Brain microvascular endothelial cell (primary cell): ENCODE measurements around the gene CTSE.
A peak's percentile ranks its signal among the peaks of the same experiment; 100 is the strongest.

Source experiments
- DNase-seq: peaks from one replicate; pipeline ENCODE4 v3.0.0-alpha.2; 2020
- H3K27ac ChIP-seq: fragments of 250-450 bp; sonication (Bioruptor Pico); 2 replicates; pipeline ENCODE4 v1.5.1; 2020; ENCODE audit warnings: mild to moderate bottlenecking, moderate library complexity
- H3K27me3 ChIP-seq: fragments of 250-450 bp; sonication (Bioruptor Pico); replicated peaks from 2 replicates; pipeline ENCODE4 v1.5.1; 2020; ENCODE audit warnings: mild to moderate bottlenecking
- H3K36me3 ChIP-seq: fragments of 250-450 bp; sonication (Bioruptor Pico); replicated peaks from 2 replicates; pipeline ENCODE4 v1.5.1; 2020; ENCODE audit warnings: mild to moderate bottlenecking
- H3K4me3 ChIP-seq: 2 replicates; pipeline ENCODE4 v1.5.1; 2011; ENCODE audit warnings: low read depth, mild to moderate bottlenecking, control low read depth, low read length, moderate library complexity
- in situ Hi-C: cut with HindIII; loops from 2 replicates; pipeline ENCODE4 v1.10.0; 2017; ENCODE audit warnings: low sequenced_read_pairs, low pct_ligation_motif_present
- TF ChIP-seq, protein P1 (sequence below): IDR thresholded peaks from 2 replicates; pipeline ENCODE4 v1.5.1; 2011; ENCODE audit warnings: low read depth, mild to moderate bottlenecking, moderate library complexity, low read length, control low read depth, inconsistent platforms; ENCODE audit errors: missing control alignments

CTSE gene

DNA sequence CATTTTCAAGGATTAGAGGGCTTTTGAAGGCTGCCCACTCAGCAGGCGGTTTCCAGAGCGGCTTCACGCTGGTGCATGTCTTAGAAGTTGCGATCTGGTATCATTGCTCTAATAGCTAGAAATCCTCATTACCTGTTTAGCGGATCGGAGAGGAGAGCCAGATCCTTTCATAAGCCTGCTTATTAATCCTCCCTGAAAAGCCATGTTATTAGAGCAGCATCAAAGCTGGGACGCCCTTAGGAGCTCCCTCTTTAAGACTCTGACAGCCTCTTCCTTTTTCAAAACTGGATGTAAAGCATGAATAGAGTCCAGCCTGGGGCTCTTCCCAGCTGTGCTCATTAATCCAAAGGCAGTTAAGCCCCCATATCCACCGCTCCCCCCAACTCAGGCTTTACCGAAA lies 13.9 kb upstream of the CTSE start:
- TF ChIP-seq, protein P1, sequence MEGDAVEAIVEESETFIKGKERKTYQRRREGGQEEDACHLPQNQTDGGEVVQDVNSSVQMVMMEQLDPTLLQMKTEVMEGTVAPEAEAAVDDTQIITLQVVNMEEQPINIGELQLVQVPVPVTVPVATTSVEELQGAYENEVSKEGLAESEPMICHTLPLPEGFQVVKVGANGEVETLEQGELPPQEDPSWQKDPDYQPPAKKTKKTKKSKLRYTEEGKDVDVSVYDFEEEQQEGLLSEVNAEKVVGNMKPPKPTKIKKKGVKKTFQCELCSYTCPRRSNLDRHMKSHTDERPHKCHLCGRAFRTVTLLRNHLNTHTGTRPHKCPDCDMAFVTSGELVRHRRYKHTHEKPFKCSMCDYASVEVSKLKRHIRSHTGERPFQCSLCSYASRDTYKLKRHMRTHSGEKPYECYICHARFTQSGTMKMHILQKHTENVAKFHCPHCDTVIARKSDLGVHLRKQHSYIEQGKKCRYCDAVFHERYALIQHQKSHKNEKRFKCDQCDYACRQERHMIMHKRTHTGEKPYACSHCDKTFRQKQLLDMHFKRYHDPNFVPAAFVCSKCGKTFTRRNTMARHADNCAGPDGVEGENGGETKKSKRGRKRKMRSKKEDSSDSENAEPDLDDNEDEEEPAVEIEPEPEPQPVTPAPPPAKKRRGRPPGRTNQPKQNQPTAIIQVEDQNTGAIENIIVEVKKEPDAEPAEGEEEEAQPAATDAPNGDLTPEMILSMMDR = no peak
- no peak overlapping the region for H3K4me3 ChIP-seq
- in situ Hi-C loops = no loop called here
- no peak for DNase-seq
- no peaks in the 10 kb centered on the region for H3K36me3 ChIP-seq
- H3K27ac ChIP-seq = no peak overlapping the region
- H3K27me3 ChIP-seq = peaks cover 23% of the 10 kb centered on the region

DNA sequence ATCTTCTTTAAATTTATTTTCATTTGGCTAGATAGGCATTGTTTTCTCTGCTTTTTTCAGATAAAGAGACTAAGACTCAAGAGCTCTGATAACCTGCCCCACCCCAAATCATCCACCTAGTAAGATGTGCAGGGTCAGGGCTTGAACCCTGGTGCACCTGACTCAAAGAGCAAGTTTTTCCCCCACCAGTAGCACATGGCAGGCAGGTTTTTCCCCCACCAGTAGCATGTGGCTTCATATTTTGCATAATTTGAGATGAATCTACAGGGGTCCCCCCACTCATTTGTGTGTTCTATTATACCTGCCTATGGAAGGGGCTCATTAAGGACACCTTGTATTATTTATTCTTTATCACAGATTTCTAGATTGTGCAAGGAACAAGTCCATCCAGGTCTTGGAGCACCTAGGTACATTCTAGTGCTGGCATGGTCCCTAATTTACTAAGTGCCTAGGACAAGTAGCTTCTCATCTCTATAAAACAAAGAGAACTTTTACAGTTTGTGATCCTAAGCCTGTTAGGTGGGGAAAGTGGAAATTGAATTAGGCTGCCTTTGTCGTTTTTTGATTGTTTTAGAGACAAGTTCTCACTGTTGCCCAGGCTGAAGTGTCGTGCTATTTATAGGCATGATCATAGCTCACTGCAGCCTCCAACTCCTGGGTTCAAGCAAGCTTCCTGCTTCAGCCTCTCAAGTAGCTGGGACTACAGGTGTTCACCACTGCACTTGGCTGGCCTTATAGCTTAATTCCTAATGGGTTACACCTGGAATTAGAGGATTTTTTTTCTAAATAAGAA lies 13.2 kb upstream of the CTSE start:
- in situ Hi-C loops = no loop called here
- no peak for DNase-seq
- Histone ChIP-seq H3K36me3 (no peaks in the 10 kb centered on the region), H3K4me3 (no peak overlapping the region), H3K27ac (no peak overlapping the region), H3K27me3 (peaks cover 23% of the 10 kb centered on the region)
- TF ChIP-seq, protein P1 = no peak

DNA sequence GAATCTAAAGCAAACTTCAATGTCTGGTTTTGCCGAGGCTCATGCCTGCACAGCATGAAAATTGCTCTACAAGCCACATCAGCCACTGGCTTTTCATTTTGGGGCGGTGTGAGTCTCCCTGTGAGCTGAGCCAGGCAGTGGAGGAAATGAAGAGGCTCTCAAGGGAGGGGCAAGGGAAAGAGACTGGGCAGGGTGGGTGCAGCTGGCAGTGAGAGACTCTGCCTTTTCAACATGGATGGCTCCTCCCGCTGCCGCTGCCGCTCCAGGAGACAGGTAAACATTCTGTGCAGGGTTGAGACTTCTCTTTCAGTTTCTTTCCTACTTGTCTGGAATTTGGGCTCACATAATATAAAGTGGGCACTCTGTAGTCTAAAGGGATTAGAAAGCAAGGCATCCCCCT lies 11.3 kb upstream of the CTSE start:
- TF ChIP-seq, protein P1 = no peak
- Histone ChIP-seq H3K27ac (no peak overlapping the region), H3K27me3 (peaks cover 19% of the 10 kb centered on the region), H3K36me3 (no peaks in the 10 kb centered on the region), H3K4me3 (no peak overlapping the region)
- no peak for DNase-seq
- in situ Hi-C loops = no loop called here

DNA sequence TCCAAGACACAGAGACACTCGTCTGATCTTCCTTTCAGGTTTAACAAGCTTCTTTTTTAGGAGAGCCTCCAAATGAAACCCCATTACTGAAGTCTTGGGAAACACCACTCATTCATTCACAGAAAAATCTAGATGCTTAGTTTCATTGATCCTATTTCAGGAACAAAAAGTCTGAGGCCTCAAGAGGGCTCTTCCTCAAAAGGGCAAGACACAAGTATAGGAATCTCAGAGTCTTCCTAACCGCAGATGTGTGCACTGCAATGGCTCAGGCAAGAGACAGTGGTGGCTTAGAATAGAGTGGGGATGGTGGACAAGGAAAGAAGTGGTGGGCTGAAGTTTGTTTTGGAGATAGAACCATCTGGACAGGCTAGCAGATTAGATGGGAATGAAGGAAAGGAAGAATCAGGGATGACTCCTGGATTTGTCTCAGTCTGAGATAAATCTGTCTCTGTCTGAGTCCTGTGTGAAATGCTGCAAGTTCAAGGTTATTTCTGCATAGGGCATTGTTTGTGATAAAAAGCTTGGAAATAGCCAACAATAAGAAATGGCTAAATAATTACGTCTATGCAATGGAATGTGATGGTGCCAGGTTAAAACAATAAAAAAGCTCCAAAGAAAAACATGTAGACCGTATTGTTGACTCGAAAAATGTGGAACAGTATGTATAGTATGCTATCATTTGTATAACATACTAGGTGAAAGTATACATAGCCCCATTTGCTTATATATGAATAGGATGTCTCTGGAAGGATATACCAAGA lies 8.9 kb upstream of the CTSE start:
- H3K27me3 ChIP-seq = peaks cover 7% of the 10 kb centered on the region
- in situ Hi-C loops = no loop called here

DNA sequence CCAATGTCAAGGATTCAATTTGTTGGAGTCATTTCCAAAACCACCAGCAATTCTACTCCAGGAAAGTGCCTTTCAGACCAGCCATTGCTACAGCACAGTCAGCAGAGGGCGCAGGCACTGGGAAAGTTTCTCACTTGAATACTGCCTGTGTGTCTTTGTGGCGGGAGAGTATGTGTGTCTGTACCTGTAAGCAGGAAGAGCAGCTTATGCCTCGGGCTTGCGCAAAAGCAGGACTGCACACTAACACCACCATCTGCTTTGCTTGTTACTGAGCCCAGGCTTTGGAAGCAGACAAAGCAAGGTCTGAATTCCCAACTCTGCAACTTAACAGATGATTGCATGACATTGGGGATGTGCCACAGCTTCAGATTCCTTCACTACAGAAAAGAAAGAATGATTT lies 7.0 kb upstream of the CTSE start:
- no peak overlapping the region for H3K27ac ChIP-seq
- no peaks in the 10 kb centered on the region for H3K36me3 ChIP-seq
- peak; percentile 57 for DNase-seq
- in situ Hi-C loops = no loop called here
- TF ChIP-seq, protein P1 = peak; percentile 97
- H3K4me3 ChIP-seq = no peak overlapping the region
- H3K27me3 ChIP-seq = no peaks in the 10 kb centered on the region

More for the DNA sequence above, 8.9 kb upstream of the CTSE start:
- no peak for DNase-seq
- TF ChIP-seq, protein P1 = no peak
- Histone ChIP-seq H3K4me3 (no peak overlapping the region), H3K27ac (no peak overlapping the region), H3K36me3 (no peaks in the 10 kb centered on the region)
